GM12878 (cell line): ENCODE data around the gene SNRNP200. TPM values are rescaled to one million over a fixed set of nuclear protein-coding genes. Genes with fewer than 3 reads are reported as not detected.

Experiments
- ATAC-seq: fragments of 200-7000 bp; cut with Tn5 transposase; 3 replicates; pipeline ENCODE4 v1.9.1; 2020; ENCODE audit warnings: mild to moderate bottlenecking, moderate library complexity
- BruUV-seq: library from RNA; stranded (reverse); fragments of 400-500 nt; replicated peaks from 2 replicates; lab custom pipeline; 2021; lab: Mats Ljungman, UMichigan
- CTCF ChIA-PET: fragments of 300-600 bp; sonication (Branson Sonifier 250); formaldehyde crosslinking; extraction: SDS; loops from one replicate; lab custom pipeline; 2021; ENCODE audit warnings: inconsistent platforms; lab: Yijun Ruan, JAX
- POLR2A ChIA-PET: fragments of 350-600 bp; formaldehyde crosslinking; extraction: SDS; loops from one replicate; lab custom pipeline; 2021; ENCODE audit warnings: inconsistent platforms; lab: Charles Lee
- RAD21 ChIA-PET: fragments of 300-600 bp; sonication (Branson Sonifier 250); formaldehyde crosslinking; loops from one replicate; lab custom pipeline; 2023; ENCODE audit warnings: antibody characterized with exemption; ENCODE audit not compliant: unreplicated experiment; lab: Charles Lee
- SMC1A ChIA-PET: fragments of 300-600 bp; sonication (Branson Sonifier 250); formaldehyde crosslinking; loops from one replicate; lab custom pipeline; 2023; ENCODE audit not compliant: unreplicated experiment, uncharacterized antibody; lab: Charles Lee
- DNase-seq: peaks from one replicate; pipeline ENCODE4 v3.0.0-alpha.2; 2011; ENCODE audit warnings: low read depth, low spot score
- FAIRE-seq: peaks from 3 replicates; lab custom pipeline; 2011; peaks lifted over from hg19 to GRCh38; lab: Jason Lieb, UNC
- H2AFZ ChIP-seq: 2 replicates; pipeline ENCODE4 v1.6.0; 2011; ENCODE audit warnings: low read depth, low read length, control low read depth; ENCODE audit not compliant: control insufficient read depth
- H3K27ac ChIP-seq: 2 replicates; pipeline ENCODE4 v1.5.1; 2011; ENCODE audit warnings: control low read depth; ENCODE audit not compliant: control insufficient read depth, insufficient read depth
- H3K27me3 ChIP-seq, 2 experiments: replicated peaks in 1 of 2; 2 replicates each; pipeline versions ENCODE4 v1.6.0 to v1.6.1; 2011; ENCODE audit warnings: low read length in 1 of 2; ENCODE audit not compliant: control insufficient read depth in 2 of 2, insufficient read depth in 2 of 2
- H3K36me3 ChIP-seq, 2 experiments: 2 replicates each; pipeline ENCODE4 v1.5.1; 2011; ENCODE audit warnings: low read length in 1 of 2; ENCODE audit not compliant: control insufficient read depth in 2 of 2, insufficient read depth in 2 of 2
- H3K4me1 ChIP-seq: 2 replicates; pipeline ENCODE4 v1.6.1; 2011; ENCODE audit warnings: mild to moderate bottlenecking, low read length, moderate library complexity, mixed read lengths; ENCODE audit not compliant: control insufficient read depth, insufficient read depth
- H3K4me2 ChIP-seq: 2 replicates; pipeline ENCODE4 v1.6.0; 2011; ENCODE audit warnings: control low read depth; ENCODE audit not compliant: control insufficient read depth, insufficient read depth
- H3K4me3 ChIP-seq: fragments of 200-600 bp; sonication (generic); 2 replicates; pipeline ENCODE4 v1.5.1; 2016
- H3K79me2 ChIP-seq: 2 replicates; pipeline ENCODE4 v1.6.0; 2011; ENCODE audit warnings: low read length; ENCODE audit not compliant: control insufficient read depth, insufficient read depth
- H3K9ac ChIP-seq: 2 replicates; pipeline ENCODE4 v1.8.0; 2011; ENCODE audit warnings: low read length, control low read depth, mixed read lengths; ENCODE audit not compliant: control insufficient read depth, insufficient read depth
- H3K9me3 ChIP-seq: replicated peaks from 3 replicates; pipeline ENCODE4 v1.5.1; 2011; ENCODE audit warnings: mild to moderate bottlenecking, low read length; ENCODE audit not compliant: control insufficient read depth, insufficient read depth
- H4K20me1 ChIP-seq: 2 replicates; pipeline ENCODE4 v1.6.0; 2011; ENCODE audit not compliant: control insufficient read depth, insufficient read depth
- ATF3 ChIP-seq: IDR thresholded peaks from 2 replicates; pipeline ENCODE4 v1.6.1; 2011; ENCODE audit warnings: low read depth, mild to moderate bottlenecking, low read length, moderate library complexity, borderline replicate concordance; ENCODE audit errors: extremely low read depth
- BHLHE40 ChIP-seq, 2 experiments: fragments of 450-650 bp in 1 of 2; IDR thresholded peaks; 2 replicates each; pipeline ENCODE4 v1.6.1; 2011 to 2017; ENCODE audit warnings: low read depth in 2 of 2, borderline replicate concordance in 1 of 2, improper control_type of control experiment in 1 of 2, low read length in 1 of 2, mild to moderate bottlenecking in 1 of 2
- CHD1 ChIP-seq: IDR thresholded peaks from 2 replicates; pipeline ENCODE4 v1.6.1; 2012; ENCODE audit warnings: low read depth, low read length, improper control_type of control experiment
- GATAD2B ChIP-seq: fragments of 450-650 bp; conservative IDR thresholded peaks from 2 replicates; pipeline ENCODE4 v1.6.1; 2017; ENCODE audit warnings: low read depth, mild to moderate bottlenecking, moderate library complexity
- IRF4 ChIP-seq: IDR thresholded peaks from 2 replicates; pipeline ENCODE4 v1.6.1; 2011; ENCODE audit warnings: low read depth, low read length
- JUNB ChIP-seq: IDR thresholded peaks from 2 replicates; pipeline ENCODE4 v1.6.1; 2016; ENCODE audit warnings: antibody characterized with exemption, mild to moderate bottlenecking
- NBN ChIP-seq: fragments of 450-650 bp; IDR thresholded peaks from 2 replicates; pipeline ENCODE4 v1.6.1; 2016
- NFYA ChIP-seq: IDR thresholded peaks from 2 replicates; pipeline ENCODE4 v1.6.1; 2011; ENCODE audit warnings: low read depth, mild to moderate bottlenecking, low read length, improper control_type of control experiment, borderline replicate concordance
- NKRF ChIP-seq: fragments of 450-650 bp; conservative IDR thresholded peaks from 2 replicates; pipeline ENCODE4 v1.6.1; 2017; ENCODE audit warnings: mild to moderate bottlenecking, moderate library complexity
- TBL1XR1 ChIP-seq: IDR thresholded peaks from 2 replicates; pipeline ENCODE4 v1.6.1; 2012; ENCODE audit warnings: low read depth, low read length, improper control_type of control experiment
- ZNF217 ChIP-seq: fragments of 450-650 bp; IDR thresholded peaks from 2 replicates; pipeline ENCODE4 v1.6.1; 2017; ENCODE audit warnings: antibody characterized with exemption, mild to moderate bottlenecking
- ZNF24 ChIP-seq: fragments of 450-650 bp; IDR thresholded peaks from 2 replicates; pipeline ENCODE4 v1.6.1; 2017; ENCODE audit warnings: antibody characterized with exemption, mild to moderate bottlenecking
- WGBS: methylation state at CpG from one replicate; pipeline ENCODE4 v1.1.6; 2016; ENCODE audit warnings: low lambda C conversion rate; ENCODE audit not compliant: insufficient replicate concordance, insufficient coverage; ENCODE audit errors: missing lambda C conversion rate; 5-methylcytosine and 5-hydroxymethylcytosine counted together
- in situ Hi-C: fragments of 300-500 bp; cut with MboI; formaldehyde crosslinking; loops from 9 replicates; pipeline ENCODE4 v1.14.3; 2018; ENCODE audit warnings: mixed read lengths
- intact Hi-C: fragments of 100-400 bp; cut with micrococcal nuclease; formaldehyde crosslinking; loops from one replicate; pipeline ENCODE4 v1.14.2; 2022; ENCODE audit not compliant: unreplicated experiment
- polyA plus RNA-seq, 11 experiments: library from polyadenylated mRNA; depleted of rRNA in 4 of 11; unstranded in 6 of 11; stranded (reverse) in 5 of 11; fragments of >200 nt; fragmentation: Nextera tagmentation in 4 of 11; fragmentation: Illumina TruSeq in 1 of 11; extraction: Ambion mirVana in 4 of 11; extraction: Trizol in 1 of 11; gene quantifications; 1 replicate in 1 of 11; 2 replicates in 10 of 11; pipeline versions ENCODE4 v1.2.1 to v1.2.3, GENCODE V29; 2011 to 2016; ENCODE audit warnings: inconsistent platforms in 2 of 11, missing spikeins in 2 of 11, low read depth in 1 of 11
- total RNA-seq, 4 experiments: library from RNA; depleted of rRNA in 3 of 4; stranded (reverse); fragments of >200 nt in 3 of 4; fragmentation: Illumina TruSeq in 1 of 4; extraction: Trizol in 1 of 4; gene quantifications; 2 replicates each; pipeline versions ENCODE4 v1.2.1 to v1.2.3, GENCODE V29; 2013 to 2021
- TF ChIP-seq, protein P1 (sequence below): IDR thresholded peaks from 2 replicates; pipeline ENCODE4 v1.6.1; 2011; ENCODE audit warnings: low read depth, low read length, improper control_type of control experiment, borderline replicate concordance
- TF ChIP-seq, protein P2 (sequence below): fragments of 450-650 bp; IDR thresholded peaks from 2 replicates; pipeline ENCODE4 v1.6.1; 2017; ENCODE audit warnings: mild to moderate bottlenecking, moderate library complexity

The SNRNP200 gene
- total and polyA plus RNA-seq, 10 of the 15 experiments (the other 5 are each of a cell fraction or from before 2014, with no cell fraction given), result 59.2 to 176 (median 106) TPM

DNA sequence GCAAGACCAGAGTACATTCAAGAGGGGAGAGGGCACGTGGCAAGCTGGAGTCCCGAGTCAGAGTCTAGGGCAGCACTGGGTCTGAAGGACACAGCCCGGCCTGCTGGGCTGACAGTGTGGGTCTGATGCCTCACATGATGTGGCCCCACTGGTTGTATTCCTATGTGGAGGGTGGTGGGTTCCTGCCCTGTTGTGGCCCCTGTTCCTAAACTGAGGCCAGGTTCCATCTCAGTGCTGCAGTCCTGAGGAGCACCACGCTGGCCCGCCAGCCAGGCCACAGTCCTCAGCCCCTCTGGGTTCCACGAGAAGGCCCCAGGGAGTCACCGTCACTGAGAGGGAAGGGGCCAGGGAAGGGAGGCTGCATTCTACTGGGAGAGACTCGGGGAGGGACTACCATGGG, 52.8 kb downstream of the SNRNP200 start:
- BruUV-seq, result no TSS peak
- H3K9me3 ChIP-seq, result no peaks in the 10 kb centered on the region
- no peaks in the 10 kb centered on the region for H4K20me1 ChIP-seq
- peaks cover 28 to 29% of the 10 kb centered on the region in 2 experiments for H3K36me3 ChIP-seq
- no peaks in the 10 kb centered on the region for H3K27me3 ChIP-seq
- intact Hi-C loops, result no loop called here
- H3K27ac ChIP-seq, result no peak overlapping the region
- SMC1A ChIA-PET, result interaction anchor here (2.2 kb wide), 1 partner anchor 78 kb away, joined by 5 read pairs; no protein-coding TSS in a partner anchor
- CTCF ChIA-PET, result interaction anchor here (2.2 kb wide), 1 partner anchor 11 kb away, joined by 6 read pairs; no protein-coding TSS in a partner anchor
- H3K79me2 ChIP-seq, result peaks cover 2% of the 10 kb centered on the region; the same call in 1 of the 2 replicates
- WGBS, result 84% methylated on average over 8 of the region's 8 CpGs
- no peak for TF ChIP-seq ATF3
- no peak for TF ChIP-seq JUNB
- TF ChIP-seq, protein P1, sequence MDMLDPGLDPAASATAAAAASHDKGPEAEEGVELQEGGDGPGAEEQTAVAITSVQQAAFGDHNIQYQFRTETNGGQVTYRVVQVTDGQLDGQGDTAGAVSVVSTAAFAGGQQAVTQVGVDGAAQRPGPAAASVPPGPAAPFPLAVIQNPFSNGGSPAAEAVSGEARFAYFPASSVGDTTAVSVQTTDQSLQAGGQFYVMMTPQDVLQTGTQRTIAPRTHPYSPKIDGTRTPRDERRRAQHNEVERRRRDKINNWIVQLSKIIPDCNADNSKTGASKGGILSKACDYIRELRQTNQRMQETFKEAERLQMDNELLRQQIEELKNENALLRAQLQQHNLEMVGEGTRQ, result no peak
- TF ChIP-seq BHLHE40 (IDR thresholded peaks at IDR 0.05; ENCODE audit: borderline replicate concordance in 1 of 2, low read depth in 2 of 2, low read length in 1 of 2), result no peak
- TF ChIP-seq, protein P2, sequence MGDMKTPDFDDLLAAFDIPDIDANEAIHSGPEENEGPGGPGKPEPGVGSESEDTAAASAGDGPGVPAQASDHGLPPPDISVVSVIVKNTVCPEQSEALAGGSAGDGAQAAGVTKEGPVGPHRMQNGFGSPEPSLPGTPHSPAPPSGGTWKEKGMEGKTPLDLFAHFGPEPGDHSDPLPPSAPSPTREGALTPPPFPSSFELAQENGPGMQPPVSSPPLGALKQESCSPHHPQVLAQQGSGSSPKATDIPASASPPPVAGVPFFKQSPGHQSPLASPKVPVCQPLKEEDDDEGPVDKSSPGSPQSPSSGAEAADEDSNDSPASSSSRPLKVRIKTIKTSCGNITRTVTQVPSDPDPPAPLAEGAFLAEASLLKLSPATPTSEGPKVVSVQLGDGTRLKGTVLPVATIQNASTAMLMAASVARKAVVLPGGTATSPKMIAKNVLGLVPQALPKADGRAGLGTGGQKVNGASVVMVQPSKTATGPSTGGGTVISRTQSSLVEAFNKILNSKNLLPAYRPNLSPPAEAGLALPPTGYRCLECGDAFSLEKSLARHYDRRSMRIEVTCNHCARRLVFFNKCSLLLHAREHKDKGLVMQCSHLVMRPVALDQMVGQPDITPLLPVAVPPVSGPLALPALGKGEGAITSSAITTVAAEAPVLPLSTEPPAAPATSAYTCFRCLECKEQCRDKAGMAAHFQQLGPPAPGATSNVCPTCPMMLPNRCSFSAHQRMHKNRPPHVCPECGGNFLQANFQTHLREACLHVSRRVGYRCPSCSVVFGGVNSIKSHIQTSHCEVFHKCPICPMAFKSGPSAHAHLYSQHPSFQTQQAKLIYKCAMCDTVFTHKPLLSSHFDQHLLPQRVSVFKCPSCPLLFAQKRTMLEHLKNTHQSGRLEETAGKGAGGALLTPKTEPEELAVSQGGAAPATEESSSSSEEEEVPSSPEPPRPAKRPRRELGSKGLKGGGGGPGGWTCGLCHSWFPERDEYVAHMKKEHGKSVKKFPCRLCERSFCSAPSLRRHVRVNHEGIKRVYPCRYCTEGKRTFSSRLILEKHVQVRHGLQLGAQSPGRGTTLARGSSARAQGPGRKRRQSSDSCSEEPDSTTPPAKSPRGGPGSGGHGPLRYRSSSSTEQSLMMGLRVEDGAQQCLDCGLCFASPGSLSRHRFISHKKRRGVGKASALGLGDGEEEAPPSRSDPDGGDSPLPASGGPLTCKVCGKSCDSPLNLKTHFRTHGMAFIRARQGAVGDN, result no peak
- no peak for TF ChIP-seq ZNF217
- TF ChIP-seq NFYA, result no peak
- no peak for TF ChIP-seq IRF4
- no peak for TF ChIP-seq NKRF
- no peak for TF ChIP-seq GATAD2B
- no peak for TF ChIP-seq CHD1
- TF ChIP-seq NBN, result no peak
- no peak for TF ChIP-seq TBL1XR1
- TF ChIP-seq ZNF24, result no peak
- no peak overlapping the region for H2AFZ ChIP-seq
- in situ Hi-C loops, result loop anchor here (25.0 kb wide), 1 partner anchor 240 kb away; no protein-coding TSS in a partner anchor
- ATAC-seq (no peak), DNase-seq (no peak), FAIRE-seq (no peak)
- H3K4me1 ChIP-seq, result peaks cover 6% of the 10 kb centered on the region
- H3K9ac ChIP-seq, result no peak overlapping the region
- RAD21 ChIA-PET, result no interaction called here
- no peak overlapping the region for H3K4me2 ChIP-seq
- POLR2A ChIA-PET, result interaction anchor here (1.2 kb wide), 1 partner anchor 49 kb away, joined by 3 read pairs; no protein-coding TSS in a partner anchor
- H3K4me3 ChIP-seq, result no peak overlapping the region
